Uterus (tissue), 2 donors: Measurements from ENCODE around the gene ANXA4.

Experiments used
- CTCF ChIP-seq, 4 experiments: fragments of 200-600 bp in 2 of 4; fragments of 450-650 bp in 2 of 4; sonication (generic) in 2 of 4; IDR thresholded peaks; one replicate each; pipeline ENCODE4 v1.5.1; 2016 to 2019; ENCODE audit warnings: antibody characterized with exemption in 4 of 4, mild to moderate bottlenecking in 2 of 4, moderate library complexity in 1 of 4
- POLR2A ChIP-seq, 2 donors: fragments of 450-650 bp; IDR thresholded peaks; one replicate each; pipeline ENCODE4 v1.6.1; 2016; ENCODE audit warnings: antibody characterized with exemption in 2 of 2, mild to moderate bottlenecking in 1 of 2, moderate library complexity in 1 of 2

GRCh38 chr2:69766014-69766413 is 24.1 kb downstream of the ANXA4 start:
- TF ChIP-seq CTCF (IDR thresholded peaks at IDR 0.05) (no peak), POLR2A (IDR thresholded peaks at IDR 0.05) (no peak)
